Spleen (tissue), 13 donors: ENCODE measurements around the gene UGT8. TPM values are rescaled to one million over a fixed set of nuclear protein-coding genes. Genes with fewer than 3 reads are reported as not detected.

Source experiments
- DNase-seq: peaks from one replicate; pipeline ENCODE4 v3.0.0-alpha.2; 2020
- H3K27ac ChIP-seq, 8 donors: fragments of 200-600 bp; sonication (generic) in 7 of 8; 1 replicate in 4 of 8; 2 replicates in 4 of 8; pipeline versions ENCODE4 v1.5.0 to v1.8.0; 2016 to 2021; ENCODE audit warnings: inconsistent platforms in 4 of 8, mild to moderate bottlenecking in 4 of 8, moderate library complexity in 1 of 8
- H3K27me3 ChIP-seq, 7 donors: fragments of 200-600 bp; sonication (generic) in 6 of 7; replicated peaks in 1 of 7; 1 replicate in 4 of 7; 2 replicates in 3 of 7; pipeline versions ENCODE4 v1.5.0 to v1.8.0; 2016 to 2021; ENCODE audit warnings: inconsistent platforms in 3 of 7, mild to moderate bottlenecking in 1 of 7
- H3K36me3 ChIP-seq, 6 donors: fragments of 200-600 bp; sonication (generic) in 5 of 6; 1 replicate in 4 of 6; 2 replicates in 2 of 6; pipeline versions ENCODE4 v1.5.0 to v1.8.0; 2016 to 2021; ENCODE audit warnings: inconsistent platforms in 2 of 6
- H3K4me1 ChIP-seq, 6 donors: fragments of 200-600 bp; sonication (generic) in 5 of 6; 1 replicate in 3 of 6; 2 replicates in 3 of 6; pipeline versions ENCODE4 v1.5.0 to v1.8.0; 2016 to 2021; ENCODE audit warnings: inconsistent platforms in 3 of 6
- H3K4me3 ChIP-seq, 8 donors: fragments of 200-600 bp; sonication (generic) in 7 of 8; 1 replicate in 4 of 8; 2 replicates in 4 of 8; pipeline versions ENCODE4 v1.5.0 to v1.8.0; 2016 to 2021; ENCODE audit warnings: inconsistent platforms in 4 of 8, mild to moderate bottlenecking in 4 of 8, moderate library complexity in 2 of 8
- H3K9me3 ChIP-seq, 8 donors: fragments of 200-600 bp; sonication (generic) in 7 of 8; 1 replicate in 4 of 8; 2 replicates in 4 of 8; pipeline versions ENCODE4 v1.5.0 to v1.8.0; 2016 to 2021; ENCODE audit warnings: inconsistent platforms in 4 of 8
- POLR2A ChIP-seq, 3 donors: fragments of 450-650 bp; IDR thresholded peaks; one replicate each; pipeline ENCODE4 v1.5.1; 2017; ENCODE audit warnings: antibody characterized with exemption in 3 of 3, mild to moderate bottlenecking in 1 of 3
- POLR2AphosphoS5 ChIP-seq, 3 donors: sonication (generic); formaldehyde crosslinking; IDR thresholded peaks; one replicate each; pipeline ENCODE4 v1.5.1; 2017; ENCODE audit warnings: antibody characterized with exemption in 3 of 3
- WGBS, 5 donors: extraction: QIAGEN DNeasy Blood & Tissue Kit in 3 of 5; methylation state at CpG; one replicate each; pipeline versions ENCODE4 v1.1.5 to v1.1.7; 2013 to 2018; 5-methylcytosine and 5-hydroxymethylcytosine counted together
- intact Hi-C: fragments of 100-400 bp; cut with DNase I; formaldehyde crosslinking; loops from one replicate; pipeline ENCODE4 v1.15.0; 2023; ENCODE audit warnings: low total_unique reads
- long read RNA-seq, 2 donors: transcript quantifications; one replicate each; lab custom pipeline, GENCODE V29; 2026
- polyA plus RNA-seq, 3 donors: library from polyadenylated mRNA; stranded (reverse); fragments of 200-250 nt; gene quantifications; one replicate each; pipeline ENCODE4 v1.2.1, GENCODE V29; 2013
- total RNA-seq, 7 donors: library from RNA; depleted of rRNA in 3 of 7; stranded (reverse); fragments of >200 nt in 3 of 7; fragmentation: NEBNext Ultra II Directional in 4 of 7; extraction: Animal tissue kit (Norgen Biotek cat#: 25700) in 4 of 7; gene quantifications; one replicate each; pipeline versions ENCODE4 v1.1.0 to v1.2.1, GENCODE V29; 2016 to 2021
- TF ChIP-seq, protein P1 (sequence below), 11 experiments: fragments of 200-600 bp in 7 of 11; fragments of 450-650 bp in 4 of 11; sonication (generic) in 4 of 11; IDR thresholded peaks in 8 of 11; conservative IDR thresholded peaks in 3 of 11; 1 replicate in 7 of 11; 2 replicates in 4 of 11; pipeline versions ENCODE4 v1.4.0 to v1.8.0; 2016 to 2021; ENCODE audit warnings: antibody characterized with exemption in 11 of 11, inconsistent platforms in 4 of 11, mild to moderate bottlenecking in 1 of 11
- donor health status: healthy with polysubstance abuse.
- donor health status: DM: no; HTN: no; CAD: no; lungs with moderate emphysema.
- donor health status: DM: no; HTN: no; CAD: no.
- donor health status: Bipolar disorder and iron deficiency.
- donor health status: healthy.
- donor health status: DM: no; HTN: no; CAD: no.
- donor health status: DM: yes; HTN: yes; CAD: no.

UGT8 gene, protein sequence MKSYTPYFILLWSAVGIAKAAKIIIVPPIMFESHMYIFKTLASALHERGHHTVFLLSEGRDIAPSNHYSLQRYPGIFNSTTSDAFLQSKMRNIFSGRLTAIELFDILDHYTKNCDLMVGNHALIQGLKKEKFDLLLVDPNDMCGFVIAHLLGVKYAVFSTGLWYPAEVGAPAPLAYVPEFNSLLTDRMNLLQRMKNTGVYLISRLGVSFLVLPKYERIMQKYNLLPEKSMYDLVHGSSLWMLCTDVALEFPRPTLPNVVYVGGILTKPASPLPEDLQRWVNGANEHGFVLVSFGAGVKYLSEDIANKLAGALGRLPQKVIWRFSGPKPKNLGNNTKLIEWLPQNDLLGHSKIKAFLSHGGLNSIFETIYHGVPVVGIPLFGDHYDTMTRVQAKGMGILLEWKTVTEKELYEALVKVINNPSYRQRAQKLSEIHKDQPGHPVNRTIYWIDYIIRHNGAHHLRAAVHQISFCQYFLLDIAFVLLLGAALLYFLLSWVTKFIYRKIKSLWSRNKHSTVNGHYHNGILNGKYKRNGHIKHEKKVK
- total RNA-seq = 1 to 10 TPM; 4.7 to 7.0 (median 6.6) TPM
- polyA plus RNA-seq = 1 to 10 TPM; 2.1 to 2.7 (median 2.2) TPM
- long read RNA-seq, donor 1, full-length matches to known transcripts = 1 of 1 reads
- long read RNA-seq, donor 1, partial matches to known transcripts = 0 of 1 reads
- long read RNA-seq, donor 1, other reads (novel, unspliced or antisense) = 0 of 1 reads
- long read RNA-seq, donor 2, full-length matches to known transcripts = 1 of 1 reads
- long read RNA-seq, donor 2, partial matches to known transcripts = 0 of 1 reads
- long read RNA-seq, donor 2, other reads (novel, unspliced or antisense) = 0 of 1 reads

DNA sequence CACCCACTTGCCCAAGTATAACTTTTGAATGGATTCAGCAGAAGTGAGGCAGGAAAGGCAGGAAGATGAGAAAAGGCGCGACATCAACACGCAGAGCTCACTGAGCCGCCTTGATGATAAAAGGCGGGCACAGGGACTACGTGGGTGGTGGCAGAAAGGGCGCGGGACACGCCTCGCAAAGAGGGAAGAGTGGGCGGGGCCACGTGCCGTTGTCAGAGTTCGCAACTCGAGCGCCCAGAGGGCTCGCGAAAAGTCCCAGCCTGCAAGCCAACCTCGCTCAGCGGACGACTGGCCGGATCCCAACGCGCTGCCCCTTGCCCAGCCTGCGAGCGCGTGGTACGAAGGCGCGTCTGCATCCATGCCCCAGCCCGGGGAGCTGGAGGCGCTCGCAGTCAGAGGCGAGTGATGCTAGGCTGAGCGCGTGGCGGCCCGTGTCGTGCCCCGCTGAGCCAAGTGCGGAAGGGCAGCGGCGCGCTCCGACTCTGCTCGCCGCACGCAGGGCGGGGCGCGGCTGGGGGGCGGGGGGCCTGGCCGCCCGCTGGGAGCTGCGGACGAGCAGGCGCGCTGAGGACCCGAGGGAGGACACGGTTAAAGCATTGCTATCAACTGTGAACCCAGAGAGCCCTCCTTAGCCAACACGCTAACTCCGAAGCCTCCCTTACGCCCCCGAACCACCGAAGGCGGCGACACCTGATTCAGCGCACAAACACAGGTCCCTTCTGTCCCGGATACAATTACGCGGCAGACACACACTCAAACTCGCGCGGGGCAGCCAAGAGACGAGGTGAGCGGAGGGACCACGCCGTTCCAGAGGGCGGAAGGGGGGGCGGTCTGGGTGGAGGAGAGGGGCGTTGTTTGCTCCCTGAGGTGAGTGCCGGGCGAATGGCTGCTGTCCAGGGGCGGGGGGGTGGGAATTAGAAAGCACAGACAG, at the start of gene UGT8:
UGT8 (plus strand) TSS at position 617 of the 931 bp plus-strand sequence. CDS start 24,074 bp downstream, outside the sequence.
- peak; percentile 93 for DNase-seq
- H3K4me1 ChIP-seq = peaks cover 0 to 53% (median 32%) of the 10 kb centered on the region in 6 donors
- peak within 1 kb of the TSS; percentile 29 to 85 (median 72) for H3K27ac ChIP-seq
- 1 to 3% (median 1%) methylated on average over 44 to 83 of the region's 84 CpGs for WGBS, 5 donors
- H3K36me3 ChIP-seq = no peaks in the 10 kb centered on the region
- peak within 1 kb of the TSS; percentile 37 to 77 (median 52) for H3K4me3 ChIP-seq
- peaks cover 0 to 47% (median 29%) of the 10 kb centered on the region in 7 donors for H3K27me3 ChIP-seq
- no peaks in the 10 kb centered on the region for H3K9me3 ChIP-seq
- TF ChIP-seq, protein P1, sequence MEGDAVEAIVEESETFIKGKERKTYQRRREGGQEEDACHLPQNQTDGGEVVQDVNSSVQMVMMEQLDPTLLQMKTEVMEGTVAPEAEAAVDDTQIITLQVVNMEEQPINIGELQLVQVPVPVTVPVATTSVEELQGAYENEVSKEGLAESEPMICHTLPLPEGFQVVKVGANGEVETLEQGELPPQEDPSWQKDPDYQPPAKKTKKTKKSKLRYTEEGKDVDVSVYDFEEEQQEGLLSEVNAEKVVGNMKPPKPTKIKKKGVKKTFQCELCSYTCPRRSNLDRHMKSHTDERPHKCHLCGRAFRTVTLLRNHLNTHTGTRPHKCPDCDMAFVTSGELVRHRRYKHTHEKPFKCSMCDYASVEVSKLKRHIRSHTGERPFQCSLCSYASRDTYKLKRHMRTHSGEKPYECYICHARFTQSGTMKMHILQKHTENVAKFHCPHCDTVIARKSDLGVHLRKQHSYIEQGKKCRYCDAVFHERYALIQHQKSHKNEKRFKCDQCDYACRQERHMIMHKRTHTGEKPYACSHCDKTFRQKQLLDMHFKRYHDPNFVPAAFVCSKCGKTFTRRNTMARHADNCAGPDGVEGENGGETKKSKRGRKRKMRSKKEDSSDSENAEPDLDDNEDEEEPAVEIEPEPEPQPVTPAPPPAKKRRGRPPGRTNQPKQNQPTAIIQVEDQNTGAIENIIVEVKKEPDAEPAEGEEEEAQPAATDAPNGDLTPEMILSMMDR (IDR thresholded peaks at IDR 0.05 in 8 of 11, conservative IDR thresholded peaks at IDR 0.05 in 3 of 11) = no peak
- peak in 1 of 3 donors; percentile 29 for TF ChIP-seq POLR2A (IDR thresholded peaks at IDR 0.05)
- TF ChIP-seq POLR2AphosphoS5 (IDR thresholded peaks at IDR 0.05) = peak; percentile 64 to 81 (median 76)
- intact Hi-C loops = no loop called here

DNA sequence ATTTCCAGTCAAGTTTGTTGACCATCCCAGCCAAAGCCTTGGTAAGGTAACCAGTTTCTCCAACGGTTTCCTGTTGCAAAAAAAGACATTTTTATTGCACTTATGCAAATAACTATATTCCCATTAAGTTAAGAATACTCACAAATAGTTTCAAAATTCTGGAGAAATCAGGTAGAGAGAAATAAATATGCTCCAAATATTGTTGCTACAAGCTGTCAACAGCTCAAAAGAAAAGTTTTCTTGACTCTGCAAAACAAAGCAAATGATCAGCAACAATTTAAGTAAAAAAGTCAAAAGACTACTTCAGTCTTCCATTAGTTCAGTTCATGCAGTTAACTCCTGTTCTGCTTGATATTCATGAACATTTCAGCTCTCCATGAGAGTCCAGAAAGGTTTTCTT, 49.0 kb upstream of the UGT8 start:
- H3K9me3 ChIP-seq = peaks cover 0 to 33% (median 15%) of the 10 kb centered on the region in 8 donors
- no peaks in the 10 kb centered on the region for H3K4me1 ChIP-seq
- no peak overlapping the region for H3K4me3 ChIP-seq
- TF ChIP-seq, protein P1 (IDR thresholded peaks at IDR 0.05 in 8 of 11, conservative IDR thresholded peaks at IDR 0.05 in 3 of 11) = no peak
- TF ChIP-seq POLR2A (IDR thresholded peaks at IDR 0.05) = no peak
- no peak for TF ChIP-seq POLR2AphosphoS5 (IDR thresholded peaks at IDR 0.05)
- intact Hi-C loops = no loop called here
- H3K27me3 ChIP-seq = no peaks in the 10 kb centered on the region
- DNase-seq = no peak
- no peak overlapping the region for H3K27ac ChIP-seq
- WGBS, 5 donors = 26 to 38% (median 29%) methylated on average over 1 of the region's 1 CpG
- H3K36me3 ChIP-seq = no peaks in the 10 kb centered on the region

DNA sequence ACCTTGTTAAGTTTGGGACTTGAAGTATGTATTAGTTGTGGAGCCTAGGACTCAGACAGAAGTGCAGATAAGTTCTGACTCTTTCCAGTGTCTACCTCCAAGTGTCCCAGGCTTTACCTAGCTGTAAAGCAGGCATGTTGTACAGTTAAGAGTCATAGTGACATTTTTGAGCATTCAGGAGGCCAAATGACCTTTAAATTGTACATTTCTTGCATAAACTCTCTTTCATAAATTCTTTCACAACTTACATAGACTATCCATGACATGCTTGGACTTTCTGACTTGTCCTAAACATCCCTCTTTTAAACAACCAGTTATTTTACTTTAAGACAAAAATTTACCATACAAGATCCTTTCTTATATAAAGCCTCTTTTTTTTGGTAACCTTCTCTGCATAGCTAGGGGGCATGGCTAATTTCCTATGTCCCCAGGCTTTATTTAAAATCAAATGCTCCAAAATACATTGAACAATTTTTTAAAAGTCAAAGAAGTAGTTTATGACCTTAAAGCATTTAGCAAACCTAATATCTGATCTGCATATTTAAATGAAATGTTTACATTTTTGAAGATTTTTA, 40.1 kb upstream of the UGT8 start:
- Histone ChIP-seq H3K27ac (no peak overlapping the region), H3K9me3 (peaks cover 0 to 34% (median 27%) of the 10 kb centered on the region in 8 donors), H3K4me1 (no peaks in the 10 kb centered on the region), H3K27me3 (no peaks in the 10 kb centered on the region), H3K36me3 (no peaks in the 10 kb centered on the region), H3K4me3 (no peak overlapping the region)
- intact Hi-C loops = no loop called here
- TF ChIP-seq POLR2AphosphoS5 (IDR thresholded peaks at IDR 0.05) (no peak), POLR2A (IDR thresholded peaks at IDR 0.05) (no peak)
- TF ChIP-seq, protein P1 (IDR thresholded peaks at IDR 0.05 in 8 of 11, conservative IDR thresholded peaks at IDR 0.05 in 3 of 11) = no peak
- no peak for DNase-seq
